GM21381 (cell line): ENCODE data around the gene RRAD.
A peak's percentile ranks its signal among the peaks of the same experiment; 100 is the strongest.

Experiments used
- ATAC-seq: cut with Tn5 transposase; IDR thresholded peaks from one replicate; pipeline ENCODE4 v1.9.1; 2021; ENCODE audit warnings: mild to moderate bottlenecking, moderate library complexity; ENCODE audit not compliant: unreplicated experiment

Gene RRAD

DNA sequence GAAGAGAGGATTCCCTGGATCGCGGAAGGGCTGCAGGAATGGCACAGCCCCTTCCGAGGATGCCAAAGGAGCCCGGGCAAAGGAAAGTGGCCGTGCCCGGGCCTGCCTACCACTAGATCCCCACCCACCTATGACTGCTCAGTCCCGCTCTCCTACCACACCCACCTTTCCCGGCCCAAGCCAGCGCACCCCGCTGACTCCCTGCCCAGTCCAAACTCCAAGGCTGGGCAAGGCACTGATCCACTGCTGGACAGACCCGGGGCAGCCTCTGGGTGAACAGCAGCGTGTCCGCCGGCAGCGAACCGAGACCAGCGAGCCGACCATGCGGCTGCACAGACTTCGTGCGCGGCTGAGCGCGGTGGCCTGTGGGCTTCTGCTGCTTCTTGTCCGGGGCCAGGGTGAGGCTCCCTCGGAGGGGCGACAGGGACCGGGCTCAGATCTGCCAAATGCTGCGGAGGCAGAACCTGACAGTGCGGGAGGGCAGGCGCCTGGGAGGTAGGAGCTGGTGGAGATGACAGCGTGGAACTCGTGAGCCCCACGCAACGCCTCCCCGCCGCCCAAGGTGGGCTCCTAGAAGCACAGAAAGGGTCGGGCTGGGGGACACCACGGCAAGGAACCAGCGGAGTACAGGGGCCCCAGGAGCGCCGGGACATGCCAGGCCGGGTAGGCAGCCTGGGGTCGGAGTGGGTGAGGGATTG lies 10.1 kb upstream of the RRAD start, which contains the start of gene CES2:
Gene CES2, plus strand, starts transcription at position 203 of the 698 bp plus-strand sequence. Its CDS starts 120 bp downstream, at position 323.
- no peak for ATAC-seq

DNA sequence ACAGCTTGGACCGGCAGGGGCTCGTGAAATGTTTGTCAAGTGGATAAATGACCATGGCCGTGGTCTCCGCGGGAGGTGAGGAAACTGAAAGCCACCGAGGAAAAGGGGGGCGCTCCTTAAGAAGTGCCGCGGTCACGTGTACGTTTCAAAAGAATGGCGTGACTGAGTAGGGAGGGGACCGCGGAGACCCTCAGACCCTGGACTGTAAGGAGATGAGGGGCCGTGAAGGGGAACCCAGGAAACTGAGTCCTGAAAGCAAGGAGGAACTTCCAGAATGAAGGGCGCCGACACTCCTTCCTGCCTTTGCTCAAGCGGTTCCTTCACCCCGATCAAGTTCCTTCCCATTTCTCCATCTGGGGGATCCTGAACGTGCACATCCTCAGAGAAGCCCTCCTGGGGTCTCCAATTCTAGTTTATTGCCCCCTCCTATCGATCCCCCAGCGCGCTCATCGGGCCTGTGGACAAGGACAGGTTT lies 9.5 kb upstream of the RRAD start:
- ATAC-seq: peak; percentile 21

DNA sequence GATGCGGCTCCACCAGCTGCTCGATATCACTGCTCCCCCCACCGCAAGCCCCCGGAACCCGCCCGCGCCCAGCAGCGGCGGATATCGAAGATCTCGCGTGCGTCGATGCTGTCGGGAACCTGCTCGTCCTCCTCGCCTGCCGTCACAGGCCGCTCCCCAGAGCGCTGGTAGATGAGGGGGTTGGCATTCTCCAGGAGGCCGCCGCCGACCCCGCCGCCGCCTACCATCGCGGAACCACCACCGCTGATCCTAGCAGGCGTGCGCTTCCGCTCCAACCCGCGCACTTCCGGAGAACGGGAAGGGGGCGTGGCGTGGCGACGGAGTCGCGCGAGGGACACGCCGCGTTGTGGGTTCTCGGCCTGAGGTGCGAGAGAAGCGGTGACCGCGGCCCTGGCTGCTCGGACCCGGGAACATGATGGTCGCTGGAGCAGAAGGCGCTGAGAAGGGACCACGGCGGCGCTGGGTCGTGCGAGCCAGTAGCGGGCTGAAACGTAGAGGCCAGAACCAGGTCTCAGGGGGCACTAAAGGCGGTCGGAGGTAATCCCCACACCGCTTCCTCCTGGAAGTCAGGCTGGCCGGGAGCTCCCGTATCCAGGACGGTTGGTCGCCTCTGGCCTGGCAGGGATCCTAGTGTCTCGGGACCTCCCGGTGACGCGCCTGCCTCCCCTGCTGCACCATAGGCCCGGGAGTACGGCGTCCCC lies 9.0 kb upstream of the RRAD start, which contains the start of gene CIAO2B:
Gene CIAO2B, minus strand, starts transcription at position 265 of the 701 bp plus-strand sequence. Its CDS starts 38 bp downstream, at position 227.
- ATAC-seq: peak; percentile 78

DNA sequence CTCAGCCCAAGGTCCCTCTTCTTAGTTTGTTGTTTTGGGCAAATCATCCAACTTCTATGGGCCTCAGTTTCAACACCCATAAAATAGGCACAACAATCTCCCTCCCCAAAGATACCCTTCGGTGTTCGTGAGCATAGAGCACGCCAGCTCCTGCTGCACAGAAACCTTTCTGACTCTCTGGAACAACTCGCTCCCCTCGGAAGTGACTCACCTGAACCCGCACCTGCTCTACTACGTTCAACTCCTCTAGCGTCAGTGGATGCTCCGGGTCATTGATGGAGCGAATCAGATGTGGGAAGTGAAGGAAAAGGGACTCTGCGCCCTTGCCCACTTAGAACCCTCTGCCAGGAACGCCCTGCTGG lies 8.4 kb upstream of the RRAD start:
- ATAC-seq: no peak

DNA sequence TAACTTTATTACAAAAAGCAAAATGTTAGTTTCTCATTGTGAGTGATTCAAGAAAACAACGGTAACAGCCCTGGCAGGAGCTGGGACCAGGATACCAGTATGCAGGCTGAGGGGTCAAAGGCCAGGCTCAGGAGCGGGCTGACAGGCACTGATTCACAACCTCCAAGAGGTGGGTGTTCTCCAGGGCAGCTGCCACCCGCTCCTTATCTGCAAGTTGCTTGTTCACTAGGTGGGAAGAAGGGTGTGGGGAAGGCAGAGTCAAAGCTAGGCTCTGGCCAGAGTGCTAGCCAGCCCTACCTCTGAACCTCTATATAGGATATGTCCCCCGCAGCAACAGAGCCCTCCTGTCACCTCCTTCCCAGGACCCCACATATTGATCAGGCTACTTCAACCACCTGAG lies 6.7 kb upstream of the RRAD start:
- ATAC-seq: no peak

DNA sequence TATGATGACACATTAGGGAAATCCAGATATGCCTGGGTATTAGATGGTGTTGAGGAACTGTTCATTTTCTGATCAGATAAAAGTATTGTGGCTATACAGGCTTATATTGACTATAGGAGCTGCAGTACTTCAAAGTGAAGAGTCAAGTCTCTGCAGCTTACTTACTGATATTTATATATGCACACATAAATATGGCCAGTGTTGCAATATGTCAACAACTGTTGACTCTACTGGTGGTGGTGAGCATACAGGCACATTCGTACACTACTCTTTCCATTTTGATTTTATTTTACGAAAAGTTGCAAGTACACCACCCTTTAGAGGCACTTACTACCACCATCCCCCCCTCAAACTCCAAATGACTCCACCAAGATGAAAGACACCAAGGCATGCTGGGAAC lies 6.3 kb upstream of the RRAD start:
- ATAC-seq: no peak

DNA sequence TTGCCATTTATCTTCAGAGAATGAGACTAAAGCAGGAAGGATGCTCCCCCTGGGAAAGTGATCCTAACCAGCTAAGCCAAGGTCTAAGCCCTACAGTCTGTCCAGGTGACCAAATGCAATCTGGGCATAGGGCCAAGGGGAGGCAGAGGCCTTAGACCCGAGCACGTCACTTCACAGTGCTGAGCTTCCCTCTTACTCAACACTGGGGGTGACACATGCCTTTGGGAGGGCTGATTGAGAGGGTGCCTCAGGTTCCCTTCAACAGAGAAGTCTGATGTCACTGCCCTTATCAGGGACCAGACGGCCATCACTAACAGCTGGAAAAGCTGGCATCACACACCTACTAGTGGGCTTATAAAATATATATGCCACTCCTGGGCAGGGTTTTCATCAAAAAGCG lies 4.9 kb upstream of the RRAD start:
- ATAC-seq: no peak

DNA sequence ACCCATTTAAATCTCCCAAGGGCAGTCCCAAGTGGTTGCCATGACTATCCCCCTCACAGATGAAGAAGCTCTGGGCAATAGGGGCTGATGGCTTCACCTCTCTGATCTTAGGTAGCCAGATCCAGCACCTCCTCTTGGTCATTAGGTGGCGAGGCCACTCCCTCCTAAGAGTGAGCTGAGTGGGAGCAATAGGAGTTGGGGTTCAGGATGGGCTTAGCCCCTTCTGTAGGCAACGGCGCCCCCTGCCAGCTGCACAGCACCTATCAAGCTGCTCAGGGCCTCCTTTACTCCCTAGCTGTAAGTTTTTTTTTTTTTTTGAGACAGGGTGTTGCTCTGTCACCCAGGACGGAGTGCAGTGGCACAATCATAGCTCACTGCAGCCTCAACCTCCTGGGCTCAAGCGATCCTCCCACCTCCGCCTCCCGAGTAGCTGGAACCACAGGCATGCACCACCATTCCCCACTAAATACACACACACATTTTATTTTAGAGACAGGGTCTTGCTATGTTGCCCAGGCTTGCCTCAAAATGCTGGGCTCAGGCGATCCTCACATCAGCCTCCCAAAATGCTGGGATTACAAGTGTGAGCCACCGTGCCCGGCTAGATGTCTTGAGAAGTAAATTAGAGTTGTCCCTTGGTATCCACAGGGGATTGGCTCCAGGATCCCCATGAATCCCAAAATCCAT lies 3.5 kb upstream of the RRAD start:
- no peak for ATAC-seq

DNA sequence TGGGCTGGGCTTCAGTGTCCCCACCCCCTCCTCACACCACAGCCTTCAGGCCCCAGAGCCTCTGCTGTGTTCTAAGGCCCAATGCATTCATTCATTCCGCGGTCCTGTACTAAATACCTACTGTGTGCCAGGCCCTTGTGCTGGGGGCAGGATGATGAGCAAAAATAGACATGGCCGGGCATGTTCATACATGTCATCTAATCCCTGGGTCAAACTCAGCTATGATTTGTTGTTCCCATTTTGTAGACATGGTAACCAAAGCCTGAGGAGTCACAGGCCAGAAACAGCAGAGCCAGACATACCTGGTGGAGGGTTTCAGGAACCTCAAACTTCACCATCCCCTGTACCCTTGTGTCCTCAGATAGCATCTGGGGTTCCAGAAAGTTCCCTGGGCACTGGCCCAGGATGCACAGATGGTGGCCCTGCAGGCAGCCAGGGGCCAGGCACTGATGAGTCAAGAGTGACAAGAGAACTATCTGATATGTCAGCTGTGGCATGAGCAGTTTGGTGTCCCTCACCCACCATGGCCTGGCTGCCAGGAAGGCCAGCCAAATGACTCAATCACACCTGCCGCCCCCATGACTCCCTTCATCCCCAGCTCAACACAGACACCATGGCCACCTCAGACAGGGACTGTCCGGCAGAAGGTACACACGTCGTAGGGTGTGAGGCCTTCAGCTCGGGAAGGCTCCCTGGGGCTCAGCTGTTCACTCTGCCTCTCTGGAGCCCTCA lies 2.7 kb upstream of the RRAD start:
- ATAC-seq: no peak

DNA sequence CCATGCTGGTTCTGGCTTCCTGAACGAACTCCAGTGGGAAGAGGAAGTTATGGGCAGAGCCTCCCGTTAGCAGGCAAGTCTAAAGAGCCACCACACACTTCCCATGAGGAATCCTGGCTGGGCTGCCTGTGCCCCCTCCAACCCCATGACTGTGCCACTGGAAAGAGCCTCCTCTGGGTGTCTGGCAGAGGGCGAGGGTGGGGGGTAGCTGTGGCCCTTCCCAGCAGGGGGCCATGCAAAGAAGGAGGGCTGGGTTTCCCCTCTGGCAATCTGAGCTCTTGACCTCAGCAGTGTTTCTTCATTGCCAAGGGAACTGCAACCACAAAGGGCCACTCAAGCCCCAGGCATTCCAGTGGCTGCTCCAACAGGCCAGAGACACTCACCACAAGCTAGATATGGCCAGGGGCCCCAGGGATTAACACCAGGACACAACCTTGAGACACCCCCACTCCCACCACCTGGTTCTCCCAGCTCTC lies 1.7 kb upstream of the RRAD start:
- no peak for ATAC-seq

DNA sequence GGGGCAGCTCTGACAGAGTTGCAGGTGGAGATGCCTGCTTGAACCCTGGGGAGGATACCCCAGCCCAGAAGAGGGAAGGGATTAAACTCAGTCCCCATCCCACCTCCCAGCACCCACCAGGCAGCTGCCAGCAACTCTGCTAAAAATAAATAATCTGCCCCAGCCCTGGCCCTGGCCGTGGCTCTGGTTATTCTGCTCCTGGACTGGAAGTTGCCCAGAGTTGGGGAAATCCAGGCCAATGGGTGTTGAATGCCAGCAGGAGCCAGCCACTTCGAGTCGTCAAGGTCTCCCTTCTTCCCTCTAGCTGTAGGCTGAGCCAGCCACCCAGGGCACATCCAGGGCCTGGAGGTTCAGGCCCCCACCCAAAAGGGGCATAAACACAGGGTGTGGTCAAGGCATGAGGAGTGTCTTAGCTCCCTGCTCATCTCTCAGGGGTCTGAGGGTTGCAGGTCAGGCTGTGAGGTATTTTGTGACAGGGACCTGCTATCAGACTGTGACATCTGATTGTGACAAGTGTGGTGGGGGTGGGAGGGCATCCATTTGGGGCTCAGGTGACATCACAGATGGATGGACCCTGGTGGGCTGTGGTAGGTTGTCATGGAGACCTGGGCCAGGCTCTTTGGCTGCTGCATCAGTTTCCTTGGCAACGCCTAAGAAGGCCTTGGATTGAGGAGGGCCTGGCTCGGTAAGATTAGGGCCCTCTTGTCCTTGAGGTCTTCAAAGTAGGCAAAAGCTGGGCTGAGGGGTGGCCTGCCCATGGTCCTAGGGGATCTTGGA lies 1.0 kb upstream of the RRAD start:
- ATAC-seq: no peak

DNA sequence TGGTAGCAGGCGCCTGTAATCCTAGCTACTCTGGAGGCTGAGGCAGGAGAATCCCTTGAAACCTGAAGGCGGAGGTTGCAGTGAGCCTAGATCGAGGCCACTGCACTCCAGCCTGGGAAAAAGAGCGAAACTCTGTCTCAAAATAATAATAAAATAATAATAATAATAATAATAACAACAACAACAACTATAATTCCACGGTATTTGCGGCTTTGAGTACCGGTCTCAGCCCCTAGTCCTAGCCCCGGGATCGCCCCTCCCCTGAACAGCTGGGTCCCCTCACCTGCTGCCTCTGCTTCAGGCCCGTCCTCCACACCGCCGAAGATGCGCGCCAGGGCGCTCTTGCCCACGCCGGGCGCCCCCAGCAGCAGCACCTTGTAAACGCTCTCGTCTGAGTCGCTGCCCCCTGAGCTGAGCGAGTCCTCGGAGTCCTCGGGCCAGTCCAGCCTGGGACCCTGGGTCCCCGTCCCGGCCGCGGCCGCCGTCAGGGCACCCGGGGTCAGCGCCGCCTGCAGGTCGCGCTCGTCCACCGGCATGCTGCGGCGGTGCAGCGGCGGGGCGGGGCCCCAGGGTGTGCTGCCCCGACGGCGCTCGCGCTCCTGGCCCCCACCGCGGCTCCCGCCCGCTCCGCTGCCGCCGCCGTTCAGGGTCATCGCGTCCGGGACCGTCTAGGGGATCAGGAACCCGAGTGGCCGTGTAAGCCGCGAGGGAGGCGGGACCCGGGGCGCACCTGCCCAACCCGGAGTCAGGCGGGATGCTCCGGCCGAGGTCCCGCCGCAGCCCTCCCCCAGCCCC lies 611 bp downstream of the RRAD start:
- ATAC-seq: no peak

DNA sequence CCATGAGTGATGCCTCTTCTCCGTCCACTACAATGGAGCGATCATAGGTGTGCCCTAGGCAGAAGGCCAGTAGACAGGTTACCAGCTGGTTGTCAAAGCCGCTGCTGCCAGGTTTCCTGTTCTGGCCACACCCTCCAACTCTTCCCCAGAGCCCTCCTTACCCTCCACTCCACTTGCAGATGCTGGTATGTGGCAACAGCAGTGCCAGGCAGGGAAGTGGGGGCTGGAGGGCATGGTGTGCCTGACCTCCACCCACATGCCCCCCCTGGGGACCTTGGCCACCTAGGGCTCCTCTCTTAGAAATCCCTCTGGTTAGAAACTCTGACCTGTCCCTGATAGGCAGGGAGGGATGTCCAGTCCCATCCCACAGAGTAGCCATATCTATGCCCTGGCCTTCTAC lies 1.5 kb downstream of the RRAD start:
- ATAC-seq: no peak

DNA sequence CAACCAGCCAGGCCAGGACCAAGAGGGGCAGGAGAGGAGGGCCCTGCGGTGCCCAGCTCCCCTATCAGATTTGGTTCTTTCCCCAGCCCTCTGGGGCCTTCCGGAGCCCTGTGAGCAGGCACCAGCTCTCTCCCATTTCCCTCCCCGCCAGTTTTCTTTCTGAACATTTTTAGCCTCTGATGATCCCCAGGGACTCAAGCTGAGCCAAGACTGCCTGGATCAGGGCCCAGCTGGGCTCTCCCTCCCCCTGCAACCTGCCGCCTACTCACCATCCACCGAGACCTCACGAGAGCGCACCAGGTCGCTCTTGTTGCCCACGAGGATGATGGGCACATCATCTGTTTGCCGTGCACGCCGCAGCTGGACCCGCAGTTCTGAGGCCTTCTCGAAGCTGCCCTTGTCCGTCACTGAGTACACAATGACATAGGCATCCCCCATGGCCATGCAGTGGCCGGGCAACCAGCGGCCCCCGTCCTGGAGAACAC lies 2.0 kb downstream of the RRAD start:
- no peak for ATAC-seq

DNA sequence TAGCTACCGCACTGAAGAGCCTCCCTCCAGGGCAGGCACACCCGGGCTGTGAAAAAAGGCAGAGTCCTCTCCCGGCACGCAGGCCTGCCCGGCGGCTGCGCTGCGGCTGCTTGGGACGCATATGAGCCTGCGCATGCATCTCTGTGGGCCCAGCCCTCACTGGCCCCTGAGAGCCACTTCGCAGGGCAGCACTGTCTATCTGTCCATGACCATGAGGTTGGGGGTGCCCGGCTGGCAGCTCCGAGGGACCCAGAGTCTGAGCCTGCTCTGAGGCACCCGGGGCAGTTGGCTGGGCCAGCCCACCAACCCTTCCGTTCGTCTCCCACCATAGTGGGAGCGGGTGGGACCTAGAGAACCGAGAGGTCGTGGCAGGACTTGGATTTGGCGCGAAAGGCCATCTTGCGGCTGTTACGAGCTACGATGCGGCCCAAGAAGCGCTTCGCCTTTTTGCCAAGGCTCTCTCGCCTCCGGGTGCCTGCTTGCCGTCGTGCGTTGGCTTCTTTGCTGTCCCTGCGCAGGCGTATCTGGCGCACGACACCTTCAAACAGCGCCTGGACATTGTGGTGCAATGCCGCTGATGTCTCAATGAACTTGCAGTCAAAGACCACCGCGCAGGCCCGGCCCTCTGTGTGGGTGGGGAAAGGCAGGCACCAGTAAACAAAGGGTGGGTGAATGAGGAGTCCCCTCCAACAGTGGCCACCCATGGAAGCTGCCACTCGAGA lies 3.4 kb downstream of the RRAD start:
- ATAC-seq: no peak

DNA sequence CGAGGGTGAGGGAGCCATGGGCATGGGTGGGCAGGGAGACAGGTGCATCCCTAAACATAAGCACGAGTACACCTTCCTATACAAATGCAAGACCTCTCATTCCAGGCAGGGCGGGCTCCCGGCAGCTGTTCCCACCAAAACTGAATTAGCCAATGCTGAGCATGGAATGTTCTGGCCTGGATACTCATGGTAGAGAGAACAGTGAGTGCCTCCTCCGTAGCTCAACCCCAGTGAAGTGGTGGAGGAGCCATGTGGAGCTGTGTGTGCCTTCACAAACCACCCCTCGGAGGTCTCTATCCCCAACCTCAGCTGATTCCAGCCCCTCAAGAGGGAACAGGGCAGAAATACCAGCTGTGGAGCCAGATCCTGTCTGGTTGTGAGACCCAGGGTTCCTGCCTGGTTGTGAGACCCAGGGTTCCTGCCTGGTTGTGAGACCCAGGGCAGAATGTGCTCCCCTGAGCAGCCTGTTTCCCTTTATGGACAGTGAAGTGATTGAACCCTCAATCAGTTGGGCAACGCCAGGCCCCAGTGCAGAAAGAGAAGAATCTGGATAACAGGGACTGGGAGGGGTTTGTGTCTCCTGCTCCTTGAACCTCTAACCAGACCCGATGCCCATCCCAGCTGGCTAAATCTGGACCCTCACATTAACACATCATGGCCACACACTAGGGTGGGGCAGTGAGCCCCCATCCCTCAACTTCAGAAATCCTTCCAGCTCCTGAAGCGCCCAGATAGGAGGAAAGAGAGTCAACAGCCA lies 4.2 kb downstream of the RRAD start:
- ATAC-seq: no peak

DNA sequence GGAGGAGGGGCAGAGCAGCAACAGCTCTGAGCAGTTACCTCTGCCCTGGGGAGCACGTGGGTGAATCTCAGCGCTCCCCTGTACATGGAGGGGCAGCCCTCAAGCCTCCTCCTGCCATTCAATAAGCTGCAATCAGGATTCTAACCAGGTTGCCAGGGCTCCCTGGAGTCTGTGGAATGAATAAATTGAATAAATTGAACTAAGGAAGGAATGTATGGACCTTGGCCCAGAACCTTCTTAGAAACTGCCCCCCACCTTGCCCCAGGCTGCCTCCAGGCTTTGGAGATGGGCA lies 5.1 kb downstream of the RRAD start:
- ATAC-seq: no peak
